ENCODE measurements around the gene PTCH2. TPM values are rescaled to one million over a fixed set of nuclear protein-coding genes. Genes with fewer than 3 reads are reported as not detected.

The PTCH2 gene
- total RNA-seq, 4 donors from 2014 or later = 0.14 to 1.2 (median 0.64) TPM; not detected in 1

- Histone ChIP-seq H3K4me3 (peak within 1 kb of the TSS in 3 of 4 donors; percentile 3 to 26 (median 4)), H3K27me3 (no peaks in the 10 kb centered on the region), H3K9me3 (no peaks in the 10 kb centered on the region), H3K36me3 (peaks cover 0 to 6% (median 0%) of the 10 kb centered on the region in 4 donors), H3K4me1 (peaks cover 39 to 64% (median 52%) of the 10 kb centered on the region in 4 donors), H3K27ac (peak within 1 kb of the TSS; percentile 92 to 96 (median 94))
- in situ Hi-C loops (cut with MboI; ENCODE audit: low pct_ligation_motif_present in 1 of 4, low pct_unique_long_range_greater_than_20kb in 1 of 4, low sequenced_read_pairs in 3 of 4) (no loop called here), intact Hi-C loops (cut with DNase I; ENCODE audit: low total_unique reads) (no loop called here)
- TF ChIP-seq POLR2AphosphoS5 (IDR thresholded peaks at IDR 0.05) (no peak), EP300 (IDR thresholded peaks at IDR 0.05; ENCODE audit: low read depth) (no peak), POLR2A (IDR thresholded peaks at IDR 0.05) (no peak), CTCF (IDR thresholded peaks at IDR 0.05) (no peak)
- DNase-seq = peak; percentile 64
- 47% methylated on average over 22 of the region's 23 CpGs; no CpG with 5 or more reads in 1 of the 2 donors for WGBS, 2 donors (ENCODE audit: low coverage in 1 of 2)
These were observed 34.8 kb downstream of the PTCH2 start, which contains the start of gene BTBD19 for GRCh38 chr1:44808063-44808937. Gene BTBD19 (plus strand): TSS chr1:44808523. CDS start chr1:44808821, 298 bp downstream.

DNA sequence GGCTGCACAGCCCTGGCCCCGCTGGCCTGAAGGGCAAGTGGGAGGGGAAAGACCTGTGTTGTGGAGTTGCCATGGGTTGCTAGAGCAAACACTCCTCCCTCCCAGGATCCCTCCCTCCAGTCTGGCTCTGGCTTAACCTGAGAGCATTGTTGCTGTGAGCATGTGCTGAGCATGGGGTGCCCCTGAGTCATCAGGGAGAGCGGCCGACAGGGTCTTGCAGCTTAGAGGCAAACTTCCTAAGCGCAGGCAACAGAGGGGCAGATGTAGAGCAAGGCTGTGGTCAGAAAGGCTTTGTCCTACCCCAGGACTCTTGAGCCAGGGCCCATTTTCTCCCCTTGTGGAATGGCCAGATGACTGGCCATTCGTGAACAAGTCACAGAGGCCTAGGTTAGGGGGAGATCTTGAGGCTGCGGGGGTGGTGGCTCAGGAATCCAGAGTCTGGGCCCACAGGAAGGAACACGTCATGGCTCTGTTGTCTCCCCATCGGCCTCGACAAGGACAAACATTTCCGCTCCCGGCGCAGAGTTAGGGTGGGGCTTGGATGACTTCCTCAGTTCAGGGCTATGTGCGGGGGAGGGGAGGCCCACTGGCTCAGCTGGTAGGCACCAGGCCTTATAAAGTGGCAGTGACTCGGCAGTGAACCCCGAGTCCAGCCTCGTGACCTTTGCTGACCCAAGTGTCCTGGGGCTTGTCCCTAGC lies 35.5 kb downstream of the PTCH2 start:
- in situ Hi-C loops (cut with MboI; ENCODE audit: low pct_ligation_motif_present in 1 of 4, low pct_unique_long_range_greater_than_20kb in 1 of 4, low sequenced_read_pairs in 3 of 4) = no loop called here

DNA sequence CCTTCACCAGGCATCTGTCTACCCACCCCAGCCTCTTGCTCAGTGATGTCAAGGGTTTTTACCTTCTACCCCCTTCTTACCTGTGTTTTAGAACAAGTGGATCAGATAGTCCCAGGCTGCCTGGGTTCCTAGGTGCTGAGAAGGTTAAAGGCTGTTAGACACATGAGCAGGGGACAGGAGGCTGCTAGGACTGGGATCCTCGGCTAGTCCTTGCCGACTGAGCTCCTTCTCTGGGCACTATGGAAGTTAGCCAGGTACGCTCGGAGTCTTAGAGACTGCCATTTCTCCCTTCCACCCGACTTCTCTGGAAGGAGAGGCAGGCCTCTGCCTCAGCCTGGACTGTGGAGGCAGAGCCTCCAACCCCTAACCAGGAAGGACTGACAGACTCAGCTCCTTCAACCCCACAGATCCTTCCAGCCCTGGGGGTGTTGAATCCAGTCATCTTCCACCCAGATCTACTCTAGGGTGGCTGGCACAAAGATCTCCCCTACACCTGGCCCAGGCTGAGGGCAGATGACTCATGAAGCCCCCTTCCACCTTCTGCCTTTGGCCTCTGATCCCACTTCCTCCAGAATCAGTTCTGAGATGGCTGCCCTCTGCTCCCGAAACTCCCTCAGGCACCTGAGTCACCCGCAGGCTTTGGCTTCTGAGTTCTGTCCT lies 36.2 kb downstream of the PTCH2 start, which contains the start of gene DYNLT4:
TSS of gene DYNLT4 (minus strand) at position 648 of the 660 bp plus-strand sequence. CDS start 683 bp downstream, outside the sequence.
- in situ Hi-C loops (cut with MboI; ENCODE audit: low pct_ligation_motif_present in 1 of 4, low pct_unique_long_range_greater_than_20kb in 1 of 4, low sequenced_read_pairs in 3 of 4) (no loop called here), intact Hi-C loops (cut with DNase I; ENCODE audit: low total_unique reads) (loop anchor here (2.0 kb wide), 1 partner anchor 68 kb away; the partner anchor contains the start of gene KIF2C)
- peak; percentile 77 for TF ChIP-seq POLR2A (IDR thresholded peaks at IDR 0.05)
- no peak for TF ChIP-seq EP300 (IDR thresholded peaks at IDR 0.05; ENCODE audit: low read depth)
- no peak for TF ChIP-seq CTCF (IDR thresholded peaks at IDR 0.05)
- TF ChIP-seq POLR2AphosphoS5 (IDR thresholded peaks at IDR 0.05) = peak in 1 of 3 donors; percentile 69
- no peak for DNase-seq
- peak within 1 kb of the TSS in 1 of 4 donors; percentile 26 for H3K4me3 ChIP-seq
- no peaks in the 10 kb centered on the region for H3K27me3 ChIP-seq
- no peaks in the 10 kb centered on the region for H3K9me3 ChIP-seq
- peaks cover 43 to 61% (median 50%) of the 10 kb centered on the region in 4 donors for H3K4me1 ChIP-seq
- peaks cover 0 to 6% (median 0%) of the 10 kb centered on the region in 4 donors for H3K36me3 ChIP-seq
- H3K27ac ChIP-seq = peak within 1 kb of the TSS; percentile 92 to 96 (median 94)
- WGBS, 2 donors (ENCODE audit: low coverage in 1 of 2) = 30 to 69% methylated on average over 2 to 7 of the region's 7 CpGs

More for the DNA sequence above, 35.5 kb downstream of the PTCH2 start:
- Histone ChIP-seq H3K36me3 (peaks cover 0 to 6% (median 0%) of the 10 kb centered on the region in 4 donors), H3K9me3 (no peaks in the 10 kb centered on the region), H3K4me1 (peaks cover 39 to 59% (median 50%) of the 10 kb centered on the region in 4 donors), H3K4me3 (no peak overlapping the region), H3K27me3 (no peaks in the 10 kb centered on the region), H3K27ac (peak overlapping the region; percentile 92 to 96 (median 94))
- peak; percentile 97 for DNase-seq
- intact Hi-C loops (cut with DNase I; ENCODE audit: low total_unique reads) = loop anchor here (2.0 kb wide), 1 partner anchor 69 kb away; the partner anchor contains the start of gene KIF2C
- 1% methylated on average over 16 of the region's 16 CpGs; no CpG with 5 or more reads in 1 of the 2 donors for WGBS, 2 donors (ENCODE audit: low coverage in 1 of 2)
- TF ChIP-seq CTCF (IDR thresholded peaks at IDR 0.05) = peak in 1 of 5 experiments; percentile 3
- TF ChIP-seq POLR2AphosphoS5 (IDR thresholded peaks at IDR 0.05) = peak; percentile 73 to 89 (median 78)
- peak; percentile 60 for TF ChIP-seq POLR2A (IDR thresholded peaks at IDR 0.05)
- peak; percentile 83 for TF ChIP-seq EP300 (IDR thresholded peaks at IDR 0.05; ENCODE audit: low read depth)

Data from transverse colon (tissue), 4 donors.